HEK293T (cell line): Measurements from ENCODE around the gene GDAP1L1.

Experiments used
- CTCF ChIA-PET: fragments of 350-600 bp; formaldehyde crosslinking; extraction: SDS; loops from one replicate; lab custom pipeline; 2021; ENCODE audit warnings: antibody characterized with exemption, inconsistent platforms; lab: Yijun Ruan, JAX
- POLR2A ChIA-PET: fragments of 350-600 bp; formaldehyde crosslinking; extraction: SDS; loops from one replicate; lab custom pipeline; 2020; ENCODE audit warnings: antibody characterized with exemption, inconsistent platforms; lab: Yijun Ruan, JAX
- DNase-seq: peaks from one replicate; pipeline ENCODE4 v3.0.0; 2012; ENCODE audit warnings: mixed read lengths; ENCODE audit errors: extremely low spot score
- ARNT ChIP-seq: fragments of 450-650 bp; IDR thresholded peaks from 2 replicates; pipeline ENCODE4 v1.6.1; 2017; ENCODE audit warnings: mild to moderate bottlenecking
- BHLHE40 ChIP-seq: fragments of 450-650 bp; IDR thresholded peaks from 2 replicates; pipeline ENCODE4 v1.6.1; 2016; ENCODE audit warnings: mild to moderate bottlenecking, moderate library complexity, borderline replicate concordance
- CTBP1 ChIP-seq: fragments of 450-650 bp; IDR thresholded peaks from 2 replicates; pipeline ENCODE4 v1.6.1; 2016; ENCODE audit warnings: borderline replicate concordance
- ELF4 ChIP-seq: fragments of 450-650 bp; IDR thresholded peaks from 2 replicates; pipeline ENCODE4 v1.6.1; 2017; ENCODE audit warnings: antibody characterized with exemption
- FOXA1 ChIP-seq: fragments of 450-650 bp; IDR thresholded peaks from 2 replicates; pipeline ENCODE4 v1.6.1; 2016; ENCODE audit warnings: mild to moderate bottlenecking
- FOXK2 ChIP-seq: fragments of 450-650 bp; IDR thresholded peaks from 2 replicates; pipeline ENCODE4 v1.6.1; 2016; ENCODE audit warnings: mild to moderate bottlenecking
- FOXM1 ChIP-seq: fragments of 450-650 bp; IDR thresholded peaks from 2 replicates; pipeline ENCODE4 v1.6.1; 2017; ENCODE audit warnings: mild to moderate bottlenecking, borderline replicate concordance
- HDGF ChIP-seq: fragments of 450-650 bp; IDR thresholded peaks from 2 replicates; pipeline ENCODE4 v1.6.1; 2017; ENCODE audit warnings: antibody characterized with exemption, borderline replicate concordance
- L3MBTL2 ChIP-seq: fragments of 450-650 bp; conservative IDR thresholded peaks from 2 replicates; pipeline ENCODE4 v1.6.1; 2016; ENCODE audit warnings: mild to moderate bottlenecking
- LEF1 ChIP-seq: fragments of 450-650 bp; IDR thresholded peaks from 2 replicates; pipeline ENCODE4 v1.6.1; 2017; ENCODE audit warnings: mild to moderate bottlenecking, borderline replicate concordance
- NFRKB ChIP-seq: fragments of 450-650 bp; IDR thresholded peaks from 2 replicates; pipeline ENCODE4 v1.6.1; 2016; ENCODE audit warnings: mild to moderate bottlenecking, moderate library complexity
- PKNOX1 ChIP-seq: fragments of 450-650 bp; IDR thresholded peaks from 2 replicates; pipeline ENCODE4 v1.6.1; 2016
- SP1 ChIP-seq: fragments of 450-650 bp; IDR thresholded peaks from 2 replicates; pipeline ENCODE4 v1.6.1; 2017
- SUZ12 ChIP-seq: fragments of 450-650 bp; IDR thresholded peaks from 2 replicates; pipeline ENCODE4 v1.6.1; 2016; ENCODE audit warnings: mild to moderate bottlenecking
- TARDBP ChIP-seq: fragments of 450-650 bp; IDR thresholded peaks from 2 replicates; pipeline ENCODE4 v1.6.1; 2016
- ZNF384 ChIP-seq: fragments of 450-650 bp; IDR thresholded peaks from 2 replicates; pipeline ENCODE4 v1.6.1; 2016

Gene GDAP1L1

GRCh38 chr20:44241796-44242195, 5.3 kb upstream of the GDAP1L1 start:
- DNase-seq = no peak
- CTCF ChIA-PET = no interaction called here
- TF ChIP-seq ZNF384 (no peak), FOXM1 (no peak), NFRKB (no peak), LEF1 (no peak), TARDBP (no peak), PKNOX1 (no peak), BHLHE40 (no peak), SUZ12 (no peak), ELF4 (no peak), ARNT (no peak), L3MBTL2 (no peak), FOXA1 (no peak), FOXK2 (no peak), SP1 (no peak), HDGF (no peak), CTBP1 (no peak)
- POLR2A ChIA-PET = no interaction called here

- DNase-seq = no peak
- TF ChIP-seq ELF4 (no peak), HDGF (no peak), PKNOX1 (no peak), LEF1 (no peak), L3MBTL2 (no peak), CTBP1 (no peak), SUZ12 (no peak), FOXA1 (no peak), BHLHE40 (no peak)
- ChIA-PET CTCF (interaction anchor here (1.3 kb wide), 1 partner anchor 66 kb away, joined by 3 read pairs; no protein-coding TSS in a partner anchor), POLR2A (no interaction called here)
Measured at GRCh38 chr20:44245977-44246376, 1.1 kb upstream of the GDAP1L1 start.

- TF ChIP-seq NFRKB = no peak
- no peak for TF ChIP-seq ELF4
- TF ChIP-seq ARNT = no peak
- no peak for TF ChIP-seq L3MBTL2
- no peak for TF ChIP-seq SUZ12
- TF ChIP-seq FOXM1 = no peak
- no peak for TF ChIP-seq PKNOX1
- no peak for TF ChIP-seq FOXK2
- DNase-seq = peak; percentile 65
- ChIA-PET CTCF (interaction anchor here (1.0 kb wide), 1 partner anchor 75 kb away, joined by 4 read pairs; no protein-coding TSS in a partner anchor), POLR2A (interaction anchor here (0.9 kb wide), 1 partner anchor 14 kb away, joined by 3 read pairs; no protein-coding TSS in a partner anchor)
Measured at GRCh38 chr20:44247586-44248409, 690 bp downstream of the GDAP1L1 start.

GRCh38 chr20:44248410-44248759, 1.3 kb downstream of the GDAP1L1 start:
- ChIA-PET CTCF (interaction anchor here (1.0 kb wide), 1 partner anchor 74 kb away, joined by 4 read pairs; no protein-coding TSS in a partner anchor), POLR2A (no interaction called here)
- no peak for TF ChIP-seq FOXA1
- no peak for TF ChIP-seq L3MBTL2
- no peak for TF ChIP-seq HDGF
- no peak for TF ChIP-seq FOXK2
- TF ChIP-seq FOXM1 = no peak
- no peak for TF ChIP-seq TARDBP
- TF ChIP-seq ELF4 = no peak
- no peak for DNase-seq

GRCh38 chr20:44251284-44251683, 4.2 kb downstream of the GDAP1L1 start:
- DNase-seq = no peak
- TF ChIP-seq ARNT (no peak), CTBP1 (no peak), SP1 (no peak), FOXM1 (no peak), ELF4 (no peak), BHLHE40 (no peak), L3MBTL2 (no peak), LEF1 (no peak), TARDBP (no peak), ZNF384 (no peak), FOXK2 (no peak), HDGF (no peak)
- CTCF ChIA-PET = no interaction called here
- POLR2A ChIA-PET = no interaction called here

- CTCF ChIA-PET = interaction anchor here (1.0 to 1.1 kb wide), 2 partner anchors 8 to 19 kb away, joined by 4 to 5 read pairs; no protein-coding TSS in a partner anchor
Measured at GRCh38 chr20:44253528-44253927, 6.4 kb downstream of the GDAP1L1 start.

More at GRCh38 chr20:44253528-44253927, 6.4 kb downstream of the GDAP1L1 start:
- TF ChIP-seq HDGF (no peak), TARDBP (no peak), LEF1 (no peak), FOXM1 (no peak), ARNT (no peak), SUZ12 (no peak), L3MBTL2 (no peak), ELF4 (no peak), ZNF384 (no peak), NFRKB (no peak), SP1 (no peak), PKNOX1 (no peak), FOXA1 (no peak), BHLHE40 (no peak), FOXK2 (no peak)
- POLR2A ChIA-PET = interaction anchor here (1.0 kb wide), 1 partner anchor 11 kb away, joined by 4 read pairs; no protein-coding TSS in a partner anchor
- DNase-seq = no peak
